Activated gamma-delta T cell treated with Interleukin-2 at 50 U/mL for 16 hours (primary cell): ENCODE measurements around the gene SHISA2.

Experiments used
- DNase-seq: peaks from one replicate; pipeline ENCODE4 v3.0.0-alpha.2; 2020

SHISA2 gene

DNA sequence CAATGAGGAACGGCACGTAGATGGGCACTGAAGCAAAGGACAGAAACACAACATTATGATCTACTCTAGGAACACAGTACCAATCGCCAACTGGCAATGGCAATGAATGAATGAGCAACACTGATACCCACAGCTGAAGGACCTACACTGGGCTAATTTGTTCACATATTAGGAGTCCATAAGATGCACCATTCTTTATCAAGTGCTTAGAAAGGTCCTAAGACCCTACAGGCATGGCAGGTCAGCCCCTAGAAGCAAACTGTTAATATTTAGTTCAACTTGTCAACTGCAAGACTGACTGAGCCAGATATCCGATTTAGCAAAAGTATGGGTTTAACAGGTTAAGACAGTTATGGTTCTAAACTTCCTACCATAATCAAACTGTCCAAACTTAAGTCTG, 4.8 kb downstream of the SHISA2 start:
- no peak for DNase-seq

DNA sequence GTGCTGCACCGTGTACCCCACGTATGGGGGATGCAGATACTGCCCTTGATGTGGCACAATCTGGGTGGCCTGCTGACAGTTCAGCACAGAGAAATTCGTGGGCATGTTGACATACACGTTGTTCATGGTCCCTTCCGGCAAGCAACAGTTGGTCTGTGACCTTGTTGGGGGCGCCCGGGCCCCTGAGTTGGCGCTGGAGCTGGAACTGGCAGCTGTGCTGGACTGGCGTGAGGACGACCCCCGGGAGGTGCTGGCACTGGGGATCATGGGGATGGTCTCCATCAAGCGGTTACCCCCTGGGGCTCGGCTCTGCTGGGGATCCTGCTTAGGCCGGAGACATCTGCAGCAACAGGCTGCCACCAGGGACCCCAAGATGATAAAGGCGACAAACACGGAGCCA, 5.2 kb downstream of the SHISA2 start:
- no peak for DNase-seq

GRCh38 chr13:26045142-26045541, 6.7 kb downstream of the SHISA2 start:
- no peak for DNase-seq

DNA sequence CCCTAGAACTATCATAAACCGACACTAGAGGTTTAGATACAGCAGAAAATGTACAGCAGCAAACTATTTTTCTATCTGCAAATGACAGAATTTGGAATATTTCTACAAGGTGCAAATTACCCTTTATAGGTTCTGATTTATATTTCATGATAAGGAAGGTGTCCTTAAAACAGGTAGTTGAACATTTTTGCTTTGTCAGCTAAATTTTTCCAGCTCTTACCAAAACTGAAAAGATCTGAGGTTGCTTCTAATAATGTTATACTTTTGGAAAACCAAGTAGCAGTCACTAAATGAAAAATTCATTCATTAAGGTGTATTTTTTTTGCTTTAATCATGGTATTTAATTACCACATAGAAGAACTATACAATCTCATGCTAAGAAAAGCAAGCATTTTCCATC, 9.0 kb downstream of the SHISA2 start:
- DNase-seq: no peak

DNA sequence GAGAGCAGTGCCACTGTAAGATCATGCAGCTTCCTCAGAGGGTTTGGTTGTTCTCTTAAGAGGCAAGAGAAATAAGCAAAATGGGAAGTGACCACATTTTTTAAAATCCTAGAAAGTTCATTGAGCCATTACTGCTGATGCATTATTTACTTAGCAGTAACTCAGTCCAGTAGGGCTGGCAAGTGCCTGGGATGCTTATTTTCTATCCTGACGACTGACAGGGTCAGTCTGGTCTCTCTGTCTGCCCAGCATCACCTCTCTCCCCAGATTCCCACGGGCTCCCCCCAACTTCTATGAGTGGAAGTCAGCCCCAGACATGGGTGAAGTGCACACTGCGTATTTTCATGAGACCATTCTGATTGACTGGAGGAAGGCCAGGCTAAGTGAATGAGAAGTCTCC, 10.4 kb downstream of the SHISA2 start:
- no peak for DNase-seq

DNA sequence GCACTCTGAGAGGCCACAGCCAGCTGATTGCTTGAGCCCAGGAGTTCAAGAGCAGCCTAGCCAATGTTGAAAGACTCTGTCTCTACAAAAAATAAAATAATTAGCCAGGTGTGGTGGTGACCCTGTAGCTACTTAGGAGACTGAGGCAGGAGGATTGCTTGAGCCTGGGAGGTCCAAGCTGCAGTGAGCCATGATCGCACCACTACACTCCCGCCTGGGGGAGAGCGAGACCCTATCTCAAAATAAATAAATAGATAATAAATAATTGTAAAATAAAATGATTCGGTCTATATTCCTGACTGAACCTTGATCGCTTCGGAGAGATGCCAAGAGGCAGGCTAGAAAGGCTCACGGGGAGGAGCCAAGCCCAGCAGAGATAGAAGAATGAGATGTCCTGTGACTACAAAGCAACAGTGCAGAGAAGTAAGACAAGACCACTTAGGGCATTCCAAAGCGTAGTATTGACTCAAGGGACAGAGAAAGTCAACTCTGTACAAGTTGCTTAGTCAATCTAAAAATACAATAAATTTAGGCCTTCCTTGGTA, 12.8 kb downstream of the SHISA2 start:
- no peak for DNase-seq

- DNase-seq: no peak
Measured at GRCh38 chr13:26037302-26037701, 14.5 kb downstream of the SHISA2 start.

GRCh38 chr13:26036383-26036782, 15.4 kb downstream of the SHISA2 start:
- no peak for DNase-seq

- no peak for DNase-seq
Measured at GRCh38 chr13:26034018-26034417, 17.8 kb downstream of the SHISA2 start.

GRCh38 chr13:26030331-26030730, 21.5 kb downstream of the SHISA2 start:
- DNase-seq: no peak

- DNase-seq: no peak
Measured at GRCh38 chr13:26029581-26030136, 22.2 kb downstream of the SHISA2 start.

GRCh38 chr13:26026211-26026610, 25.6 kb downstream of the SHISA2 start:
- no peak for DNase-seq

DNA sequence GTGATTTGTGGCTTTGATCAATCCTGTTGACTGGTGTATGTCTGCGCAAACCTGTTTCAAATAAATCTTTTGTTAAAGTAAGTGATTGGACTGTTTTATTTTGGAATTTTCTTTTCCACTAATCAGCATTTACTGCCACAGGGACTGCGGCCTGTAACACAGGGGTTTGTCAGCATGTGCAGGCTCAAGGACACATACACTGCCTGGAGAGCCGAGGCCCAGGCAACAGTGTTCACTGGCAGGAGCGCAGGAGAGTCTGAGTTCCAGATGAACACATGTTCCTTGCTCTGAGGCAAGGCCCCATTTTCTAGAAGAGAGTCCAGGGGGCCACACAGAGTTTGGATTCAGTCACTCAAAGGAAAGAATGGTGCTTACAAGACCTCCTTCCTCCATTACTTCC, 26.0 kb downstream of the SHISA2 start:
- no peak for DNase-seq

DNA sequence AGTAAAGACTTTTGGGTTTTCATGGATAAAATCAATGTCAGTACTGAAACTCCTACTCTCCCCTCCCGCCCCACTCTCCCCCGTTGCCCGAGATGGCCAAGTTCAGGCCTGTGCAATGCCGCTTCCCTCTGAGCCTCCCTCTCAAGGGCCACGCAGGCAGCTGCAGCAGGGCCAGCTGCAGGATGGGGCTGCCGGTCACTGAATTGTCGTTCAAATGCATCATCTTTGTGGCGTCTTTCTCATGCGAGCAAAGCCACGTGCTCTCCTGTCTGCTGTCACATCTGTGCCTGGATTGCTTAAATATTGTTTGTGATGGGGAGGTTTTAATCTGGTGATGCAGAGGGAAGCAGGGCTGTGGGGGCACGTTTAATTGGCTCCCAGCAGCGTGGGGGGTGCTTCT, 26.6 kb downstream of the SHISA2 start:
- DNase-seq: no peak

DNA sequence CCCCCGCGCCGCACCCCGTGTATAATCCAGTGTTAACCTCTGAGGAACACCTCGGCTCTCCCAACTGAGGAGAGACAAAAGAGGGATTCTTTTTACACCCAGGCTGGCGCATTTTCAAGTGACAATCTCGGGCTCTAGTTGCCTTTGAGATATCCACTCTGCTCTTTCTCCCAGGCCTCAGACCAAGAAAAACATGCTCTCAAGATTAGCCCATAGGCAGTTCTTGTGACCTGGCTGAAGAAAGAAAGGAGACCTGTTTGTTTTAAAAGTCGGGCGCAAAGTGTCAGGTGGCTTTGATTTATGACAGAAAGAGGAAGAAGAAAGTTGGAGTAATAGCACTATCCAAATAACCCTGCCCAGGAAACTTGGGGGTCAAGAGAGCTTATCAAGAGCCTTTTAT, 27.3 kb downstream of the SHISA2 start:
- no peak for DNase-seq

DNA sequence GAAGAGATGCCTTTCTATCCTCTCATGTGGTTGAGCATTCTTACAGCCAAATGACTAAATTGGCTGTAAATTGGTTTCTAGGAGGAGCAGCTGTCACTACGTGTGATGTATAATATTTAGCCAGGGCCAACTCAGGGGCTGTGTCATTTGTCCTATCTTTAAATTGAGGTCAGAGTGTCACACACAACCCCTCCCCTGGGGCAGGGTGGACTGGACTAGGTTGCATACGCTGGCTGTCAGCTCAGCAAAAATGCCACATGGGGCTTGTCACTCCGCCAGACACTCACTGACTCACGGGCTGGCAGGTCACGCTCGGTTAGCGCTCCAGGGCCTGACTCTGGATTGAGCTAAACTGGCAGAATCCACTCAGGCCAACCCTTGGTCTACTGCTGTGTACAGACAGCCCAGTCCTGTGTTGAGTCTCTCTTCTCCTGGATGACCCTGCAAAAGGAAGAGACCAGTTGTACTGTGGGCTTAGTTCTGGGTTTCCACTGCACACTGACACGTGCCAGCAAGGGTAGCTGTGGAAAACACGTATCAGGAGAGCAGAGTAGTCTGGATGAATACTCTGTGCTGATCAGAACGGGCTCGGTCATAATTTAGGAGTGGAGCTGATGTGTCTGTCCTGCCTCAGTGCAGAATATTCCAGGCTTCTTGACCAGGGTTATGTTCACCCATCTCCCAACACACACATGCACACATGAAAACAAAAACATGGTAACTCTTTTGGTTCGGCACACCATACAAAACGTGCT, 29.1 kb downstream of the SHISA2 start:
- no peak for DNase-seq

GRCh38 chr13:26021956-26022355, 29.9 kb downstream of the SHISA2 start:
- DNase-seq: no peak

DNA sequence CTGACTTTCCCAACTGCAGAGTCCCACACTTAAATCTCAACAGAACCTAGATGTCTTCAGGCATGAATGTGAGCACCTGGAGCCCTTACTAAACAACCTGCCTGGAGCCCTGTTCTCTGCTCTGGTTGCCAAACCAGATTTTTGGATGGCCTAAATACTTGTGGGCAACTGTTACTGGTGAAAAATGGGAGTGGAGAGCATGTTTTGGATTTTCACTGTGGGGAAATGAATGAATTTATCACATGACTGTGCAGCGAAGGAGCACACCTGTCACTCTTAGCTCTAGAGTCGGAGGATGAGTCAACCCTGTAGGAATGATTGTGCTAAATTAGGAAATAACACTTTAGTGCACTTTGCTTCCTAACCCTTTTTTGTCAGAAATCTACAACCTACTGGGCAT, 30.3 kb downstream of the SHISA2 start:
- no peak for DNase-seq

DNA sequence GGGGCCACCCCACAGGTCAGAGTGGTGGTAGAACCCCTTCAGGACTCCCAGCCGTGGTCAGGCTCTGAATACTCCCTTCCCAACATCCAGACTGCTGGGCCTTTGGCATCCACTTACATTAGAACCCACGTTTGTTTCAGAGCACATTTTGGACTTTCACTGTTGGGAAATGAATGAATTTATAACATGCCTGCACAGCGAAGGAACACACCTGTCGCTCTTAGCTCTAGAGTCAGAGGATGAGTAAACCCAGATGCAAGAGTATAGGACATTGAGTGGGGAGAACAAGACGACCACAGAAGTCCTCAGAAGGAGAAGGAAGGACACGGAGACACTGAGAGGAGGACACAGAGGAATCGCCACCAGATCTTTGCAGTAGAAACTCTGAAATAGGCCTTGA, 30.9 kb downstream of the SHISA2 start:
- DNase-seq: no peak

DNA sequence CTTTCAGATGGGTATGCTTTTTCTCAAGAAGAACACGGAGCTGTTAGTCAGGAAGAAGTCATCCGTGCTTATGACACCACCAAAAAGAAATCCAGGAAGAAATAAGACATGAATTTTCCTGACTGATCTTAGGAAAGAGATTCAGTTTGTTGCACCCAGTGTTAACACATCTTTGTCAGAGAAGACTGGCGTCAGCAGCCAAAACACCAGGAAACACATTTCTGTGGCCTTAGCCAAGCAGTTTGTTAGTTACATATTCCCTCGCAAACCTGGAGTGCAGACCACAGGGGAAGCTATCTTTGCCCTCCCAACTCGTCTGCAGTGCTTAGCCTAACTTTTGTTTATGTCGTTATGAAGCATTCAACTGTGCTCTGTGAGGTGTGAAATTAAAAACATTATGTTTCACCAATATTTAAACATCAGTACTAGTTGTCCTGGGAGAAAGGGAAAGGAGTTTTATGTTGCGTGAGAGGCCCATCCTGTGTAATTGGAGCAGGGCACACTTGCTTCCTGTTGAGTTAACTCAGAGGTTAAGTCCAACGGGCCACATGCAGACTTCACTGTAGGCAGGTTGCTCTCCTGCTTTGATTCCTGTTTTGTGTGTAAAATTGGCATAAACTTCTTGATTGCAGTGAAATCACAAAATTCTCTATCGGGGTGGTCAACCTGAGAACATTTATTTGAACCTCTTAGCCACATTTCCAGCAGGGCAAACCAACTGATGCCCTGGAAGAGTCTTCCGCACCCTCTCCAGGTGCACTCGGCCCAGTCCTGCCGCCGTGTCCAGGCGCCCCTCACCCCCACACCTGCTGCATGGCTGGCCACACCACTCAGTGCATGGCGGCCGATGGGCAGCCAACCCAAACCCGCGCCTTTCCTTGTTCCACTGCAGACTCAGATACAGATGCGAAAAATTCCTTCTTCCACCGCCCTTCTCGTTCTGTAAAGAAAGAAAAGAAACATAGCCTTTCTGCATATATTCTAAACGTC, 31.6 kb downstream of the SHISA2 start:
- DNase-seq: no peak

DNA sequence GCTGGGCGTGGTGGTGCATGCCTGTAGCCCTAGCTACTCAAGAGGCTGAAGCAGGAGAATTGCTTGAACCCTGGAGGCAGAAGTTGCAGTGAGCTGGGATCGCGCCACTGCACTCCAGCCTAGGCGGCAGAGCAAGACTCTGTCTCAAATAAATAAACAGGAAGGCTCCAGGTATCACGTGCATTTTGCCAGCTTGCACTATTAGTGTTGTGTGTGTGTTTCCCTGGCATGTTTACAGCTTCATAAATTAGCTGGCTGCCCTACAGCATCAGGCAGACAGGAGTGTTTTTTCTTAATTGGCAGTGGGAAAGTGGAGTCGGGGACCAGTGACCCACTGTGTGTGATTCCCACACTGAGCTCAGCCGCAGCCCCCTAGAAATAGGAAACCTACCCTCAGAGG, 32.6 kb downstream of the SHISA2 start:
- DNase-seq: no peak

GRCh38 chr13:26017932-26018665, 33.7 kb downstream of the SHISA2 start:
- DNase-seq: no peak
